IPS-NIHi7 (cell line): Measurements from ENCODE around the gene SBNO1.
"Not testable (repeated sequence)": the region's sequence is repeated elsewhere in the genome, so short reads cannot be mapped to it uniquely, and the experiment has no call there.

Experiments
- DNase-seq: peaks from one replicate; pipeline ENCODE4 v3.0.0; 2012; ENCODE audit warnings: mixed read lengths; ENCODE audit errors: extremely low spot score

Gene SBNO1

DNA sequence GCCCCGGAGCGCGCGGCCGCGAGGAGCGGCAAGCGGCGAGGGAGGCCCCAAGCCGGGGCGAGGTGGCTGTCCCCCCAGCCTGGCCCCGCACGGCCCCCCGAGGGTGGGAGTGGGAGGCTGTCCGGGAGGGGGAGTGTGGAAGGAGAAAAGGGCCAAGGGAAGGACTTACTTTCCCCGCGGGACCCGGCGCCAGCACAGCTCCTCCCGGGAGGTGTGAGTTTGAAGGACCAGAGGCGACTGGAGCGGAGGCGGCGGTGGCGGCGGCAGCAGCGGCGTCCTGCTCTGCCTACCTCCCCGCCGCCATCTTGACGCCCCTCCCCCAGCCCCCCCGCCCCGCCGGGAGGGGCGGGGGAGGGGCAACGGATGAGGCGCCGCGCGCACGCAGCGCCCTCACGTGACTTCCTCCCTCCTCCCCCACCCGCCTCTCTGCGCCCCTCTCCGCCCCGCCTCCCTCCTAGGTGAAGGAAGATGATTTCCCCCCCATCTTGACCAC, at the start of gene SBNO1:
Gene SBNO1 (minus strand): TSS at position 316 of the 493 bp plus-strand sequence. CDS start 14,406 bp downstream, outside the sequence.
- peak; percentile 91 for DNase-seq

- no peak for DNase-seq
These were observed 45.4 kb upstream of the SBNO1 start for GRCh38 chr12:123410041-123410412.

- not testable (repeated sequence) for DNase-seq
These were observed 44.8 kb upstream of the SBNO1 start for GRCh38 chr12:123409284-123410040.

DNA sequence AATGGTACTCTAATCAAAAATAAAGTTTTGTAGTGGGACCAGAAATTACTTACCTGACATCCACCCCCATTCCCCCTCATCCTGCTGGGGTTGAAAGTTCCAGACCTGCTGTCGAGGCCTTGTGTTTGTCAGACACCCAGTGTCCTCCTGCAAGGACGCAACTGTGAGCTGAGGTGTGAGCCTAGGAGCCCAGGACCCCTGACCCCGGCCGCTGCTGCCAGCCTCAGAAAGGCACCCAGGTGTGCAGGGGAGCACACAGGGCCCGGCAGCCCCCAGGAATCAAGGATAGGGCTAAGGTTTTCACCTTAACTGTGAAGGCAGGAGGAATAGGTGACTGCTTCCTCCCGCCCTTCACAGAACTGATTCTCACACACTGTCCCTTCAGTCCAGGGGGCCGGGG, 44.0 kb upstream of the SBNO1 start:
- DNase-seq, result not testable (repeated sequence)

DNA sequence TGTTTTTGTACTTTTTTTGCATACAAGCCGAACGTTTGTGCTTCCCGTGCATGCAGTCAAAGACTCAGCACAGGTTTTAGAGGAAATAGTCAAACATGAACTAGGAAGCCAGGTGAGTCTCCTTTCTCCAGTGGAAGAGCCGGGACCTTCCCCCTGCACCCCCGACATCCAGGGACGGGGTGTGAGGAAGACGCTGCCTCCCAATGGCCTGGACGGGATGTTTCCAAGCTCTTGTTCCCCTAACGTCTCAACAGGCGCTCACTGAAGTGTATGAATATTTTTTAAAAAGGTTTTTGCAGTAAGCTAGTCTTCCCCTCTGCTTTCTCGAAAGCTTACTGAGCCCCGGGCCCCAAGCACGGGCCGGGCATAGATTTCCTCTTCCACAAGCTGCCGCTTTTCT, 43.3 kb upstream of the SBNO1 start:
- DNase-seq, result not testable (repeated sequence)

DNA sequence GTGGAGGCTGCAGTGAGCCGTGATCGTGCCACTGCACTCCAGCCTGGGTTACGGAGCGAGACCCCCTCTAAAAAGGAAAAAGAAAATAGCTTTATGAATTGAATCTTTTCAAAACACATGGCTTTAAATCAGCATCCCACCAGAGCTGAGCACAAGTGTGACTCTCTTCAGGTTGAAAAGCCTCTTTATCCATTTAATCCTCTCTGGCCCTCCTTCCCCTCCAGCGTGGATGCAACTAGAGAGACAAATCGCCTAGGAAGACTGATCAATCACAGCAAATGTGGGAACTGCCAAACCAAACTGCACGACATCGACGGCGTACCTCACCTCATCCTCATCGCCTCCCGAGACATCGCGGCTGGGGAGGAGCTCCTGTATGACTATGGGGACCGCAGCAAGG, 42.6 kb upstream of the SBNO1 start:
- not testable (repeated sequence) for DNase-seq

GRCh38 chr12:123404581-123404980, 39.9 kb upstream of the SBNO1 start:
- DNase-seq, result no peak

- DNase-seq, result peak; percentile 72
These were observed 37.4 kb upstream of the SBNO1 start for GRCh38 chr12:123401753-123402683.

DNA sequence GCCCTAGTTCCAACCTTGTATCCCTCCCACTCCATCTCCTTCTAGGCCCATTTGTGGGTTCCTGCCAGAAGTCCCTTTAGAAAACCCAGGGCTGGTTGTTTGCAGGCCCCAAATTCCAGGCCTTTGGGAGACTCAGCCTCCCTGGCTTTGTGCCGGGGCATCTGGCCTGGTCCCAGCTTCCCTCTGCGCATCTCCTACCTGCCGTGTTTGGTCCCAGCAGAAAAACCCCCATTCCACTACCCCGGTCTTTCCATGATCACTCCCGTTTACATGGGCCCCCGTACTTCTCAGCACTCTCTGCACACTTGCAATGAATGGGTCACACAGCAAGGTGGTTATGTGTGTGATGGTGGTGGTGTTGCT, 34.6 kb upstream of the SBNO1 start:
- DNase-seq, result no peak

DNA sequence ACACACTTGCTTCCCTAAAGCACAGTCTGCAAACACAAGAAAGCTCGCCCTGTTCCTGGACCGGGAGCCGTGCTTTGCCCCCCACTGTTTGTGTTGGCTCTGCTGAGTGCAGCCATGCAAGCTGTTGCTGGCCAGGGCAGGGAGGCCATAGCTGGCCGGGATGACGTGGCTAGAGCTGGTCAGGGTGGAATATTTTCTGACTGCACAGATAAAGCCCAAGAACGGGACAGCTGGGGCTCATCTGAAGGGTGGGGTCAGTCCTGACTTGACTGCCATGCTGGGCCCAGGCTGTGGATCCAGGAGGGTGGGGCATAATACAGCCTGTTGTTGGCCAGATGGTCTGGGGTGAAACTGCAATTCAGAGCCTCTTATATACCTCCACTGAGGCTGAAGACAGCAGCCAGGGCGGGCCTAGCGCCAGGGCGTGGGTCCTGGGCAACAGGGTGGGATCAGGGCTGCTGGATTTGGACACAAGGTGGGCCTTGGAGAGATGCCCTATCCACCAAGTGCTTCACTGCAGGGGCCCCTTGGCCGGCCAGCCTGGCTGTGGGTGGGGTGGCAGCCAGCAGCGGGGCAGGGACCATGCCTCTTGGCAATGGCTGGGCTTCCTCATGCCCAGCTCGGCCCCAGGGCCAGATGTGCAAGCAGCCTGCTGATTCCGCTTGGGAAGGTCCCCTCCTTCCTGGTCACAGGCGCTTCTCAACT, 34.1 kb upstream of the SBNO1 start:
- no peak for DNase-seq

DNA sequence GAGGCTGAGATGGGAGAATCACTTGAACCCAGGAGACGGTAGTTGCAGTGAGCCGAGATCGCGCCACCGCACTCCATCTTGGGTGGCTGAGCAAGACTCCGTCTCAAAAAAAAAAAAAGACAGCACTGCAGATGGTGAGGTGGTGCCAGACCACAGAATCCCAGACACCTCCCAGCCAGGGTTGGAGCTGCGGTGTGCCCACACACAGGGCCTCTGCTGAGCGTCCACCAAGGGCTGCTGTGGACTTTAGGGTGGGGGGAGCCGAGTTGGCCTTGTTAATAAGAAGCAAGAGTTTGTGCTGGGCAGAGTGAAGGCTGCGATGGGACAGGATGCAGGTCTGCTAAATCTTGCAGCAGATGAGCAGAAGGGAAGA, 33.5 kb upstream of the SBNO1 start:
- DNase-seq, result no peak

DNA sequence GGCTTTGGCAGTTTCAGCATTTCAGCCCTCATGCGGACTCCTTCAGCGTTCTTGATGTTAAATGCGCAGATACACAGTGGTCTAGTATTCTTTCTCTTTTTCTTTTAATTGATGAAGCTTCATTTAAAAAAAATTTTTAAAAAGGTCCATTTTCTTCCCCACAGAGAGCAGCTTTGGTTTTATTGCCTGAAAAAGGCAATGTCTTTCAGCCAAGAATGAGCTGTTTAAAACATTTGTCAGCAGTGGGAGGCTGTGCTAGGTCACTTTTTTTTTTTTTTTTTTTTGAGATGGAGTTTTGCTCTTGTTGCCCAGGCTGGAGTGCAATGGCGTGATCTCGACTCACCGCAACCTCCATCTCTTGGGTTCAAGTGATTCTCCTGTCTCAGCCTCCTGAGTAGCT, 32.8 kb upstream of the SBNO1 start:
- no peak for DNase-seq

DNA sequence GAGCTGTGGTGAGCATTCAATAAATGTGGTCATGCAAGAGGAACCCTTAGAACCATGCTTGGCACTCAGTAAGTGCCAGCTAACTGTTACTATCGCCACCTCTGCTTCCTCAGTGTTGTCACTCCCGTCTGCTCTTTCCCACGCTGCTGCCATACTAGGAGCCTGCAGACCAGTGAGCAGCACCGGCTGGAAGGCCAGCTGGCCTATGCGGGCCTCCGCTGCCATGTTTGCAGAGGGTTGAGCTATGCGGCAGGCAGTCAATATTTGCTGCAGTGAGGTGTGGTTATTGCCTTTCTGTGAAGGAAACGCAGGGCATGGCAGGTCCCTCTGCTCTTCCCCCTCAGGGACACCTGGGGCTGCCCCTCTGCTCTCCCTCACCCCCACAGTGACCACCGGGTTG, 32.3 kb upstream of the SBNO1 start:
- DNase-seq, result no peak

DNA sequence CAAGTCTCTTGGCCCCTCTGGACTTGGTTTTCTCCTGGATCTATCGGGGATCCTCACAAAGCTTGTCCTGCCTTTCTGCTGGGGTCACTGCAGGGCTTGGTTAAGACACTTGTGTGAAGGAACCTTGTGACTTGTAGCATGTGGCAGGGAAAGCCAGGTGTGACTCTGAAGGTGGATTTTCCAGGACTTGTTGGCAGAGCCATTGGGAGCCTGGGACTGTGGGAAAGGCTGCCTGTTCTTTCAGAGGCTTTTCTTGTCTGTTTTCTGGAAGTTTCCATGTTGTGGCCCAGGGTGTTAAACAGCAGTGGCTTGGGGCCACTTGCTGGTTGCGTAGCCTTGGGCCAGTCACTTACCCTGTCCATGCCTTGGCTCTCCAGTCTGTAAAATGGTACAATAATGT, 31.9 kb upstream of the SBNO1 start:
- DNase-seq, result no peak

DNA sequence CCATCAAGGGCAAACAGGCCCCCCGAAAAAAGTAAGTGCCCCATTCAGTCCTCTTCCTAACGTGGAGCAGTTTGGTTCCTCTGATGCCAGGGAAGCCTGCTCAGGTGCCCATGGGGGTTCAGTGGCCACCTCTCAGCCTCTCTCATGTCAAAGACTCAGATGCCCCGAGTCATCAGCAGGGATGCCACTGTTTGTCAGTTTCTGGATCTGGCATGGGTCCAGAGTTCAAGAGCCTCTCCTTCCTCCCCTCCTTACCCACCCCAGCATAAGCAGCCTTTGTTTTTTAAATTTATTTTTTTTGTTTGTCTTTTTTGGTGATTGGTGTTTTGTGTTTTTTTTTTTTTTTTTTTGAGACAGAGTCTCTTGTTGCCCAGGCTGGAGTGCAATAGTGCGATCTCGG, 30.6 kb upstream of the SBNO1 start:
- DNase-seq, result no peak

- DNase-seq, result no peak
These were observed 29.1 kb upstream of the SBNO1 start for GRCh38 chr12:123393747-123394146.

DNA sequence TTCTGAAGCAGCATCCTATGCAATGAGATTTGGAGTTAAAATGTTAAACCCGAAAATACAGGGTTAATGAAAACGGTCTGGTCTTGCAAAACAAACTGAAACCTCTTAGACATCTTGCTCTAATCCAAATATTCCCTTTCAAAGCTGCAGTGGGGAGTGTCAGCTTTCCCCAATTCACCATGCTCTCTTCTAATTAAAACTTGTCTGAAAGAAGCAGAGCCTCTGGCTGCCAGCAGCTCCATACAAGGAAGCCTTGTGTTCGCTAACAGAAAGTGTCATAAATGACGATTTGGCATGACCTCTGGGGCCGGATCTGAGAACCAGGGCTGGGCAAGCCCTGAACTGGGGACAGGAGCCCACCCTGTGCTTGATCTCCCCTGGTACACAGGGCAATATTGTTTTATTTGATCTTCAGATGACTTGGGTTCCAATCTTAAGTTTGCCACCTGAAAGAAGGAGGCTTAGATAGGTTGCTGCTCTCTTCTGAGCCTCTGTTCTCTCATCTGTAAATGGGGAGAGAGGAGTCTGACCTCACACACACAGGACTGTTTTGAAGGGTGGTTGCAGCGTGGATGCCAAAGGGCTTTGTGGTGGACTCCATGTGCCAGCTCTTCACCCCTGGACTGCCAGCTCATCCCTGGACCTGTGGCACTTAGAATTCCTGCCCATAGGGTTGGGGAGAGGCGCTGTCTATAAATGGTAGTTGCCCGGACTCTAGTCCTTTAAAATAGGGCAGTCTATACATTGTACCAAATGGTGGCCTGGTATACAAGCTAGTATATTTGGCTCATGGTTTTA, 27.1 kb upstream of the SBNO1 start:
- no peak for DNase-seq

DNA sequence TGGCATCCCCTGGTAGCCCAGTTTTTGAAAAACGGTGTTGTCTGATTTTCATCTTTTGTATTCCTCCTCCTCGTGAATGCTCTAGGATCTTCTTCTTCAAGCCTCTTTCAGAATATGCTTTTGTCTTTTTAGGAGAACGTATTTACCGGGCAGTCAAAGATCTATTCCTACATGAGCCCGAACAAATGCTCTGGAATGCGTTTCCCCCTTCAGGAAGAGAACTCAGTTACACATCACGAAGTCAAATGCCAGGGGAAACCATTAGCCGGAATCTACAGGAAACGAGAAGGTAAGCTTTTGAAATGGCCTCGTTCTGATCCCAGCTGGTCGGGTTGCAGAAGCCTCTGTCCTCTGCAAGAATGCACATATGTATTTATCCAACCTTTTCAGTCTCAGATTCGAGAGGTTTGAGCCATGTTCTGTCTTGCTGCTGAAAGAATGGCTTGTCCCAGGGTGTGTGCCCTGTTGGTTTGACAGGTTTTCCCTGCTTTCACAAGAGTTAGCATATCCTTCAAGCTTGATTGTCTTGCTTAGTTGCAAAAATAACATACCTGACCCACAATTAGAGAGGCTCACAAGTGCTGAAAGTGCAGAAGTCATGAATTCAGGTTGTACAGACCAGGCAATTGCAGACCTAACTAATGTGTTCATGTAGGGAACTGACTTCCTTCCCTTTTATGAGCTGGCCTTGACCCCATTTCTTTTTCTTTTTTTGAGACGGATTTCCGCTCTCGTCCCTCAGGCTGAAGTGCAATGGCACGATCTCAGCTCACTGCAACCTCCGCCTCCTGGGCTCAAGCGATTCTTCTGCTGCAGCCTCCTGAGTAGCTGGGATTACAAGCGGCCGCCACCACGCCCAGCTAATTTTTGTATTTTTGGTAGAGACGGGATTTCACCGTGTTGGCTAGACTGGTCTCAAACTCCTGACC, 26.1 kb upstream of the SBNO1 start:
- DNase-seq, result no peak

DNA sequence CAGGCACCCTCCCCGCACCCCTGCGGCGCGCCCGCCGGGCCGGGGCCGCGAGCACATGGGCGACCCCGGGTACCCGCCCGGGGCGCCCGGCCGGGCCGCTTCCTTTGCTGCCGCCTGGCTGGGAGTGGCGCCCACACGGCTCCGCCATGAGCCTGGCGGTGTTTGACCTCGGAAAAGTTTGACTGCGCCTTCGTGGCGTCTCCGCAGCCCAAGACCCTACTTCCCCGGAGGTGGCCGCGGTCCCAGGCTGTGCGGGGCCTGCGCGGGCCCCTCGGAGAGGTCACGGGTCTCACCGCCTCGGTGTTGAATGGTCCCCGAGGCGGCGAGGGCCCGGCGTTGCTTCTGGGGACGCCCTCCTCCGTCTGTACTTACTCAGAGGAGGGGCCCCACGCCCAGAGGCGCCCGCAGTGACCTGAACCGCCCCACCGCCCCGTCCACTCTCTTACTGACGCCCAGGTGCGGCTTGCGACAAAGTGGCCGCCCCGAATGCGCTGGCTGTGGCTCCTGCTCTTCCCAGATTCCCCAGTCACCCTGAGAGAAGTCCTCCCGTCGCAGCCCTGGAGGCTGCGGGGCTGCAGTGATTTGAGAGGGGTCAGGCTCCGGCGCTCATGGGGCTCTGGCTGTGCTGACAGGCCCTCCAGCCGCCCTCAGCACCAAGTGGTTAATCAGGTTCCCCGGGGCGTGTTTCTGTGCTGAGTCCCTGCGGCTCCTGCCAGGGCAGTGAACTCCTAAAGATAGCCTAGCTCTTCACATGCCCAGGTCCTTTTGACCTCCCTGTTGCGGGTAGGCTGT, 25.1 kb upstream of the SBNO1 start:
- peak; percentile 60 for DNase-seq
